GM19025 (cell line): Measurements from ENCODE around the gene RNF212.
"Not testable (repeated sequence)": the region's sequence is repeated elsewhere in the genome, so short reads cannot be mapped to it uniquely, and the experiment has no call there.

Experiments
- ATAC-seq: cut with Tn5 transposase; IDR thresholded peaks from one replicate; pipeline ENCODE4 v1.9.1; 2021; ENCODE audit warnings: mild to moderate bottlenecking, low read depth, moderate library complexity; ENCODE audit not compliant: unreplicated experiment

The RNF212 gene

DNA sequence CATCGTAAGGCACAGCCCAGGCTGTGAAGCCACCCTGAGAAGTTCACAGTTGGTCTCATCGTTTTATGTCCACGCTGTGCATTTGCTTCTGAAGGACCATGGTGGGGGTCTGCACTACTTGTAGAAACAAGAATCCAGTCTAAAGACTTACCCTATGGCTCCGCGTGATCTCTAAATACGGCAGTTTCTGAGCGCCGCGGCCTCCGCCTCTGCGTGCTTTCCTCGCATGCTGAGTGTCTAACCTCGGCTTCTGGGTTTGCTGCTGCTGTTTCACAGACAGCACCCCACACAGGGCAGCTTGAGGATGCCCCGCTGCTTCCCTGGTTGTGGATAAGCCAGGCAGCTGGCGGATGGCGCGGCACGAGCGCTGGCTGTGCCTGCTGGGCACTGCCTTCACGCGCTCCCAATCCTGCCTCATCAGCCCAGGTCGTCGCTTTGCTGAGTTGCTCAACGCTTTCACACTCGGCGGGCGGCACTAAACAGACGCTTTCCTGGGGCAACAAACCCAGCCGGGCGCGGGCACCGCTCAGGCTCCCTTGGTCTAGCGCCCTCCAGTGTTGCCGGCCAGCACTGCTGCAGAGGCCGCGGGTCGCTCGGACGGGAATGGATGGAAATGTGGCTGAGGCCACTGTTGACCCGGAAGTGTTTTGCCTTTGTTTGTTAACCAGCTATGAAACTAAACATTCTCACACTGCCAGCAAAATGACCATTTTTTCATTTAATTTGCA, 62.7 kb downstream of the RNF212 start:
- no peak for ATAC-seq

DNA sequence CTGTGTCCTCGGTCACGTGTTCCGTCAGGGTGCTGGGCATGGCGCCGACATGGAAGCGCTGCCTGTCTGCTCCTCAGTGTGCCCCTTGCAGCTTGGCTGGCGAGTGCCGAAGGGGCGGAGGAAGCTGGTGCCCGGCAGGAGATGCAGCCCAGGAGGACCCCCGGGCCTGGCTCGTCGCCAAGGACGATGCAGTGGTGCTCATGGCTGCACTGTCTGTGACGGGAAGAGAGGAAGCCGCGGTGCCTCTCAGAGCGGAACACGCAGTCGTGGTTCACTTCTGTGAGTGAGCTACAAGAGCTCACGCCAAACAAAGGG, 63.8 kb downstream of the RNF212 start:
- ATAC-seq: no peak

GRCh38 chr4:1048773-1049590, 64.4 kb downstream of the RNF212 start:
- no peak for ATAC-seq

GRCh38 chr4:1047976-1048772, 65.2 kb downstream of the RNF212 start:
- no peak for ATAC-seq

DNA sequence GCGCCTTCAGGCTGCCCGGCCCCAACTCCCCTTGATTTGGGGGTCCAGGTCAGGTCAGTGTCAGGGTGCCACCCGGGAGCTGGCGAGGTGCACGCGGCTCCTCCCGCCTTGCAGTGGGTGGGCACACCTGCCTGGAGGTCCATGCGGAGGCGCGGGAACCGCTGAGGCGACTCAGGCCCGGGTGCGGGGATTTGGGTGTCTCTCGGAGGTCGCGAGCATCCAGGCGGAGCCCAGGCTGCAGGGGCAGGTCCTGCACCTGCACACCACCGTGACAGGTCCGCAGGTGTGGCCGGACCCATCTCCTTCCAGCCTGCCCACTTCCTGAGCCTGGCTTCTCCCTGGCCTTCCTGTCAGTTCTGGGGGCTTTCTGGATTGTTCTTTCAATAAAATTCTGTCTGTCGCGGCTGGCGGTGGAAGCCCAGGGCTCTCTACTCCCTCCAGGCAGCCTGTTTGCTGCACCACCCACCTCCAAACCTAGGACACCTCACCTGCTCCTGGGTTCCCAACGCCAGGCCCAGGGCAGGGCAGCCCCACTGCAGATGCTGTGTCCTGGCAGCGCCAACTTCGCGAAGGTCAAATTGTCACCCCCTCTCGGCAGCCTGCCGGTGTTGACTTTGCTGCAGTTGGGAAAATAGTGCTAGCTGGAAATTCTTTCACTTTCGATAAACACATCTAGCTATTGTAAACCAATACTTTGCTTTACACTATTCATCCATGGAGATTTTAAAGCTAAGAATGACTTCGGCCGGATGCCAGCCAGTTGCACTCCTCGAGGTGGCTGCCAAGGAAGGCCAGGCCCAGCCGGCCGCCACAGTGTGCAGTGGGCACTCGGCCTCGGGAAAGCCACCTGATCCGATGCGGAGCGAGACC, 66.0 kb downstream of the RNF212 start:
- no peak for ATAC-seq

DNA sequence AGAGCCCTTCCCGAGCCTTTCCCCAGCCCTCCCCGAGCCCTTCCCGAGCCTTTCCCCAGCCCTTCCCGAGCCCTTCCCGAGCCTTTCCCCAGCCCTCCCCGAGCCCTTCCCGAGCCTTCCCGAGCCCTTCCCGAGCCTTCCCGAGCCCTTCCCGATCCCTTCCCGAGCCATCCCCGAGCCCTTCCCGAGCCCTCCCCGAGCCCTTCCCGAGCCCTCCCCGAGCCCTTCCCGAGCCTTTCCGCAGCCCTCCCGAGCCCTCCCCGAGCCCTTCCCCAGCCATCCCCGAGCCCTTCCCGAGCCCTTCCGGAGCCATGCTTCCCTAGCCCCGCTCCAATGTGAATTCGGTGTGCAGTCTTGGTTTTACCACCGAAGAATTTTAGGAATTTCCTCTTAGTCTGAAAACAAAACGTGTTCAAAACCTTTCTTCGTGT, 66.8 kb downstream of the RNF212 start:
- ATAC-seq: not testable (repeated sequence)

DNA sequence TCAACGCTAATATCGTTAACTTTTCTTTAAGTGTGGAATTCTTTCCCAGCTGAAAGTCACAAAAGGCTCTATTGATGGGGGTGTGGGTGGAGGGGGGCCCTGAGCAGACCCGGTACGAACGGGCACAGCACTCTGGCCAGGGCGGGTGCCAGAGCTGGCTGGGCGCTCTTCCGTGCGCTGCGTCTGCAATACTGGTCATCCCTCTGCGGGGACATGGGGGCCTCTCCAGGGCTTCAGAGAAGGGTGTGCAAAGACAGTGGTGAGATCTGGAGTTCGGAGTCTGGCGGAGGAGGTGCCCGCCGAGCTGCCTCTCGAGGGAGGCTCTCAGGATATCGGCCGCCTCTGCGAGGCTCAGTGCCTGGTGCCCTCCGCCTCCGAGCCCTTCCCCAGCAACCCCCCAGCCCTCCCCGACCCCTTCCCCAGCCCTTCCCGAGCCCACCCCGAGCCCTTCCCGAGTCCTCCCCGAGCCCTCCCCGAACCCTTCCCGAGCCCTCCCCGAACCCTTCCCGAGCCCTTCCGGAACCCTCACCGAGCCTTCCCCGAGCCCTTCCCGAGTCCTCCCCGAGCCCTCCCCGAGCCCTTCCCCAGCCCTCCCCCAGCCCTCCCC, 67.7 kb downstream of the RNF212 start:
- ATAC-seq: no peak

GRCh38 chr4:1045193-1045594, 68.2 kb downstream of the RNF212 start:
- no peak for ATAC-seq

GRCh38 chr4:1044469-1045192, 68.7 kb downstream of the RNF212 start:
- no peak for ATAC-seq

GRCh38 chr4:1043651-1044468, 69.5 kb downstream of the RNF212 start:
- ATAC-seq: no peak

GRCh38 chr4:1043162-1043561, 70.2 kb downstream of the RNF212 start:
- ATAC-seq: no peak

DNA sequence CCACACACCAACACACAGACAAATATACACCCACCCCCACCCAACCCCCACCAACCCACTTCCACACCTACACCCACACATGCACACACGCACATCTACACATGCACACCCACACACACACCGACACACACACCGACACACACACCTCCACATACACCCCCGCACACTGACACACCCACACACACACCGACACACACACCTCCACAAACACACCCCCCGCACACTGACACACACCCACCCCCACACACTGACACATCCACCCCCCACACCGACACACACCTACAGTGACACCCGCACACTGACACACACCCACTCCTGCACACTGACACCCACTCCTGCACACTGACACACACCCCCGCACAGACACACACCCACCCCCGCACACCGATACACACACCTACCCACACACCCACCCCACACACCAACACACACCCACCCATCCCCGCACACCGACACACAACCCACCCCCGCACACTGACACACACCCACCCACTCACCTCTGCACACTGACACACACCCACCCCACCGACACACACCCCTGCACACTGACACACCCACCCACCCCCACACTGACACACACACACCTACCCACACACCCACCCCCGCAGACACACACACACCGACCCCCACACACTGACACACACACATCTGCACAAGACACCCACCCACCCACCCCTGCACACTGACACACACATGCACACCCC, 70.9 kb downstream of the RNF212 start:
- ATAC-seq: no peak

GRCh38 chr4:1041936-1042330, 71.4 kb downstream of the RNF212 start:
- ATAC-seq: no peak

DNA sequence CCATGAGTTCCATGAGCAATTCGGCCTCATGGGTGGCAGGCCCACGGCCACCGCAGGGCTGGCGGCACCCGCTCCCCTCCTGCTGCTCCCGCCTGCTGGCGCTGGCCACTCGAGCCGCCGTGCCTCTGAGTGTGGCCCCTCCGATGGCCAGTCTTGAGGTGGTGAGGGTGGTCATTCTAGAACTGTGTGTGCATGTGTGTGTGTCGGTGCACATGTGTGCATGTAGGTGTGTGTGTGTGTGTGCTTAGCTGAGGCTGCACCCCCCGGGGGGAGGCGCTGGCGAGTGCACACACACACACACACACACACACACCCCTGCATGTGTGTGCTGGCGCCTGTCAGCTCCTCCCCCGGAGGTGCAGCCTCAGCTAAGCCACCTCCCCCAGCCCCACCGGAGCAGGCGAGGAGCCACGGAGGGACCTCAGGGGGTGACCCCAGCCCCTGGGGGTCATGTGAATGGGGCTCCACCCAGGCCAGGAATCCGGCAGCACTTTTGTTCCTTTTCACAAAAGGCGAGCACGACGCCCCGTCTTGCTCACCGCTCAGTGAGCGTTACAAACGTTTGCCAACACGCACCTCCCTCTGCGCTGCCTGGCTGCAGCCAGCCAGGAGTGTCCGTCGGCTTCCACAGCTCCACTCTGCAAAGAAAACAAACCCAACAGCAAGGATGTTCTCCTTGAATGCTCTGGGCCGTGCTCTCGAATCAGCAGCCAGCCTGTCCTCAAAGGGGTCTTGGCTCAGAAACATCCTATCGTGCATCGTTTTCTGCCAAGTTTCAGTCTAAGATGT, 72.0 kb downstream of the RNF212 start:
- ATAC-seq: no peak

DNA sequence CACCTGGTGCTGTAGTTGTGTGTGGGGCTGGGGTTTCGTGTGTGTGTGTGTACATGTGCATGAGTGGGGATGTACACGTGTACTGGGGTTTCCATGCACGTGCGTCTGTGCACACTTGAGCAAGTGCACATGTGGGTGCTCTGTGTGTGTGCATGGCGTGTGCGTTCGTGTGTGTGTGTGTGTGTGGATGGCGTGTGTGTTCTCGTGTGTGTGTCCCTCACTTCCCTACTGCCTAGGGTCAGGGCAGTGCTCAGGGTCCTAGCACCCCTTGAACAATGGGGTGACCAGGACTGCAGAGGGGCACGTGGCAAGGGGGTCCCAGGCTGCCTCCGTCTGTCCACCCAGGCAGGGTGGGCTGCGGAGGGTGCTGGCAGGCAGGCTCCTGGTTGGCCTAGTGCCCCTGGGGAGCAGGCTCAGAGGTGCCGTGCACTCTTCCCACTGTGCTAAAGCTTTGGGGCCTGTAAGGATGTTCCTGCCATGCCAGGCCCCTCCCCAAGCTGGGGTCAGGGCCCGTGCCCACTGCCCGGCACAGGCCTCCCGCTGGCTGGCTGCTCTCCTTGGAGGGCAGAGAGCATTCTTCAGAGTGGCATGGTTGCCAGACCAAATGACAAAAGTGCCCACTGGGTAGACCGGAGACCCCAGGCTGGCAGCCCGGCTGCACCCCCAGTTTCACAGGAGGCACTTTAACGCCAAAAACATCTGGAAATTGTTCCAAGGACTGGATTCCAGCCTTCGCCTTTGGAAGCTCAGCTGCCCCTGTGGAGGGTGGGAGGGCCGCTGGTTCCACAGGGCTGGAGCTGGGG, 72.8 kb downstream of the RNF212 start:
- ATAC-seq: no peak
